Stimulated activated CD4-positive, alpha-beta T cell treated with anti-CD3 and anti-CD28 coated beads, TNF-alpha, amount 100 ng/mL, for 24 hours (primary cell): ENCODE data around the gene DNAH6.
"Not testable (repeated sequence)": the region's sequence is repeated elsewhere in the genome, so short reads cannot be mapped to it uniquely, and the experiment has no call there.

Source experiments
- DNase-seq, 3 experiments: peaks; one replicate each; pipeline ENCODE4 v3.0.0-alpha.2; 2020; ENCODE audit warnings: low read depth in 3 of 3

The DNAH6 gene, protein sequence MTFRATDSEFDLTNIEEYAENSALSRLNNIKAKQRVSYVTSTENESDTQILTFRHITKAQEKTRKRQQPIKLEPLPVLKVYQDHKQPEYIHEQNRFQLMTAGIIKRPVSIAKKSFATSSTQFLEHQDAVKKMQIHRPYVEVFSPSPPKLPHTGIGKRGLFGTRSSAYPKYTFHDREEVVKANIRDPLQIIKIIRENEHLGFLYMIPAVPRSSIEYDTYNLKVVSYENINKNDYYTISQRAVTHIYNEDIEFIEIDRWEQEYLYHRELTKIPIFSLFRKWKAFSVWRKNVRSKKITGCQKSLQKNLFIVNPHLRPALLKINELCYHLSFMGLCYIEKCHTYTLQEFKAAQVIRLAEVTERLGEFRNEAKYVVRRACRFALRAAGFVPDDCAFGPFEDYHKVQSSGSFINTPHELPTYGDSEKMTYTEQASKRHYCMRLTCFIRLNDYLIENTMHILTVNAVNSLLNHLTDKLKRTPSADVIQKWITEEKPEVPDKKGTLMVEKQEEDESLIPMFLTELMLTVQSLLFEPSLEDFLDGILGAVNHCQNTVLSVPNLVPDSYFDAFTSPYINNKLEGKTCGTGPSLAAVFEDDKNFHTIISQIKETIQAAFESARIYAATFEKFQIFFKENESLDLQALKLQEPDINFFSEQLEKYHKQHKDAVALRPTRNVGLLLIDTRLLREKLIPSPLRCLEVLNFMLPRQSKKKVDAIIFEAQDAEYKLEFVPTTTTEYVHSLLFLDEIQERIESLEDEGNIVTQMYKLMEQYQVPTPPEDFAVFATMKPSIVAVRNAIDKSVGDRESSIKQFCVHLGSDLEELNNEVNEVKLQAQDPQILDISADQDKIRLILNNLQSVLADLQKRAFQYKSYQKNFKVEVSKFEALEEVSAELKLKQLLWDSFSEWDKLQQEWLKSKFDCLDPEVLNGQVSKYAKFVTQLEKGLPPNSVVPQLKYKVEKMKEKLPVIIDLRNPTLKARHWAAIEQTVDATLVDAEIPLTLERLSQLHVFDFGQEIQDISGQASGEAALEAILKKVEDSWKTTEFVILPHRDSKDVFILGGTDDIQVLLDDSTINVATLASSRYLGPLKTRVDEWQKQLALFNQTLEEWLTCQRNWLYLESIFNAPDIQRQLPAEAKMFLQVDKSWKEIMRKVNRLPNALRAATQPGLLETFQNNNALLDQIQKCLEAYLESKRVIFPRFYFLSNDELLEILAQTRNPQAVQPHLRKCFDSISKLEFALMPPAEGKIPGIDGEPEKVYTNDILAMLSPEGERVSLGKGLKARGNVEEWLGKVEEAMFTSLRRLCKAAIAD (N-terminal part only)

DNA sequence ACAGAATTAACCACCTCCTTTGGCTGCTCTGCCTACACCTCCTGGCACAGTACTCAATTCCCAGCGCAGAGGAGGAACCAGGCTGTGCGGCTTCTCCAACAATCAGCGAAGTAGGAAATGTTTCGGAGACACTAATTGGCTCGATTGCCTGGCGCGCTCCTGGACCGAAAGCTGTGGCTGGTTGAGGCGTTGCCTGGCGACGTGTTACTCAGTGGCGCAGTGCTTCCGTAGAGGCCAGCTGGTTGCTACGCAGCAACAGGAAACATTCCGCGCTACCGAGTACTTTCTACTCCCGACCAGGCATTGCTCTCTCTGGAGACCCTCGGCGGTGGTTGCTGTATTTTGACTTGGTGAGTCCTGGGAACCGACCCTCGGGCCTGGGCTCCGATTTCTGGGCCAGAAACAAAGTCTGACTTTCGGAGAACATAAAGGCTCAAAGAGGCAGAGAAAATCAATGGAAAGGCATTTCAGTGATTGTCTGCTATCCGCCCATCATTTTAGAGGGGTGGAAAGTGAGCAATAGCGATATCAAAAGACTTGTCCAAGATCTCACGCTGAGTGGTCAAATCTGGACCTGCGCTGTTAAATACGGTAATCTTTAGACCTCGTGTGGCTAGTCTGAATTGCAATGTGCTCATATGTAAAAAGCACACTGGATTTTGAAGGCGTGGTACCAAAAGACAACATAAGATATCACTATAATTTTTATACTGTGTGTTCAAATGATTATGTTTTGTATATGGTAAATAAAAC is at the start of gene DNAH6:
Gene DNAH6, plus strand, starts transcription at position 265 of the 753 bp plus-strand sequence. CDS start 1,329 bp downstream, outside the sequence.
- peak; percentile 68 to 82 (median 77) for DNase-seq

DNA sequence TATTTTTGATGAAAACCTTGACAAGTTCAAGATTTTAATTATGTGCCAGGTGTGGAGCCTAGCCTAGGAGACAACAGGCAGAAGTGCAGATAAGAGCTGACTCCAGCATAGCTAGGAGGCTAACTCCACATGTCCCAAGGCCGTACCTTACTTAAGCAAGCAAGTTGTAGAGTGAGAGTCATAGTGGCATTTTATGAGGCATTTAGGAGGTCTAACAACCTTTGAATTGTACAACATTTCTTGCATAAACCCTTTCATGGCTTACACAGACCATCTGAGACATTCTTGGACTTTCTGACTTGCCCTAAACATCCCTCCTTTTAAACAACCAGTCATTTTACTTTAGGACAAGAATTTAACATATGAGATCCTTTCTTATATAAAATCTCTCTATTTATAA is 48.9 kb upstream of the DNAH6 start:
- no peak for DNase-seq

DNA sequence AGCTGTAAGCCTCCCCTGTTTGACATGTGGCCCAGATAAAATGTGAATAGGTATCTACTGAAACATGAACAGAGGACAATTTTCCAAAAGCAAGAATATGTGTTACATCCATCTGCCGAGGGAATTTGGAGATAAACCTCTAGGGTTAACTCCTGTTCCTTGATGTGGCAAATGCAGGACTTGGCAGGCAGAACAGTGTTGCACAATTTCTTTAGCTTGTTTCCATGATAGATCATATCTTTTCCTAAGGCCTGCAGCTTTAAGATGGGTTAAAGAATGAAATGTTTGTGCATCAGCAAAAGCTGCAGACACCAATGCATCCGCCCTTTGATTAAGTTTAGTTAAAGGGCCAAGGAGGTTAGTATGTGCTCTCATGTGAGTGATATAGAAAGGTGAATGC is 43.9 kb upstream of the DNAH6 start:
- not testable (repeated sequence) for DNase-seq

DNA sequence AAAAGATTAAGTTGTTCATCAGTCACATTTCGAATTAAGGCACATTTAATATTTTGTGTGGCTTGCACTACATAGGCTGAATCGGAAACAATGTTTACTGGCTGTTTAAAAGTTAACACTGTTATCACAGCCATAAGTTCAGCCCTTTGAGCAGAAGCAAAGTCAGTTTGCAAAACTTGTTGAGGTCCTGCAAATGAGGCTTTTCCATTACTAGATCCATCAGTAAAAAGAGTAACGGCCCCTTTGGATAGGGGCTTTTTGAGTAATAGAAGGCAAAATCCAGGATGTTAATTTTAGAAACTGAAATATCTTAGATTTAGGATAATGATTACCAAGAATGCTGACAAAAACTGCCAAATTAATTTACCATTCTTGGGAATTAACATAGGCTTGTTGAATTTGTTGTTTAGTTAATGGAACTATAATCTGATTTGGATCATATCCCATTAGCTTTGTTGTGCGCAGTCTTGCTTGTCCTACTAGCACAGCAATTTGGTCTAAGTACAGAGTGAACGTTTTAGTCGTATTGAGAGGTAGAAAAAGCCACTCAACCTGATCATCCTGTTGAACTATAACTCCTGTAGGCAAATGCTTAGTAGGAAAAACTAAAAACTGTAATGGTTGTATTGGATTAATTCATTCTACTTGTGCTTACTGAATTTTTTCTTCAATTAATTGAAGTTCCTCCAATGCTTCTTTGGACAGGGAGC is 43.3 kb upstream of the DNAH6 start:
- no peak for DNase-seq

DNA sequence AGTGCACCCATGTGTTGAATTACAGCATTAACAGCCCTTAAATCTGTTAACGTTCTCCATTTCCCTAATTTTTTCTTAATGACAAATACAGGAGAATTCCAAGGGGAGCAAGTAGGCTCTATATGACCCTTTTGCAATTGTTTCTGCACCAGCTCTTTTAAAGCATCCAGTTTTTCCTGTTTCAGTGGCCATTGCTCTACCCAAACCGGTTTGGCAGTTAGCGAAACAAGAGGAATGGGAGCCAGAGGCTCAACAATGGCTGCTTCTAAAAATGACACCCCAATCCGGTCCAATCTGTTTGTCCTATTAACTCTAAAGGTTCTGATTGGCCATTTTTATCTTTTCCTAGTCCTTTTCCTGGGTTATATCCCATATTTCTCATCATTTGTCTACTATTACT is 42.1 kb upstream of the DNAH6 start:
- DNase-seq: no peak

DNA sequence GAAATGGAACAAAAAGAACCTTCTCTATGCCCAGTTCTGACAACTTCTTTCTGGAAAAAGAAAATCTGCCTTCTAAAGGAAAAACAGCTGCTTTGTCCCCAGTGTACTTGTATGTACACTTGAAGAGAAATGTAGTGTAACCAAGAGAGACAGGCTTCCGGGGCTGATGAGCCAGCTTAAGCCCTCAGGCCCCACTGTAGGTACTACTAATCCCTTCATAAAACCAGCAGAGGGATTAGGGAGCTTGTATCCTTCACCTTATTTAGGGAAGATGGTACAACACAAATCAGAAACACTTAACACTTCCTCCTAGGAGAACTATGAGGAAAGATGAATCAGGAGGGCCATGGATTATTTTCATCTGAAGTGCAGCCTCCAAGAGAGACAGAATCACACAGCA is 38.4 kb upstream of the DNAH6 start:
- no peak for DNase-seq

DNA sequence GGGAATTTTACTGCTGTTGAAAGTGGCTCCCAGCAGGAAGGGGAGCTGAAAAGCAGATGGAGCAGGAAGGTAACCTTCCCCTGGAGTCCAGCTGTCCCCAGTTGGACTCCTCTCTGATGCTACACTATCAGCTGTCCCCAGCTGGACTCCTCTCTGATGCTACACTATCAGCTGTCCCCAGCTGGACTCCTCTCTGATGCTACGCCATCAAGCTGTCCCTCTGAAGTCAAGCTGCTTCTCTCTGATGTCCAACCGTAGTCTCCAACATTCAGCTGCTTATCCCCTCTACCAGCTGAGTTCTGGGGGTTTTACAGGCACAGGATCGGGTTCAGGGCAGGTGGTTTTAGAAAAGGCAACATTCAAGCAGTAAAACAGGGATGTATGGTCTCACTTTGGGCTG is 37.4 kb upstream of the DNAH6 start:
- DNase-seq: no peak

DNA sequence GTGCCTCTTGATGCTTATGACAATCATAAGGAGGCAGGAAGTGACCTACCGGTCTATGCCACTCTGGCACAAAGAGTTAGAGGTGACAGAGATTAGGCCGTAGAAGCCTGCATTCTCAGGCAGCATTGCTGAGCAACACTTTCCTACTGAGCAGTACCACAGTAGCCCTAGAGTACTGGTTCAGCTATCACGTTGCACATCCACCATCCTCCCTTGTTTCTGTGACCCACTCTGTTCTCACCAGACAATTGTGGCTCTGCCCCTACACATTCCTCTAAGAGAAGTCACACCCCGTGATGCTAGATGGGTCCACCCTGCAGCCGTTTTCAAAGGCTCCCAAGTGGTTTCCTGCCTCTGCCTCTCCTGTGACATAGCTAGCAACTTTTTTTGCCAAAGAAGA is 34.6 kb upstream of the DNAH6 start:
- DNase-seq: no peak

DNA sequence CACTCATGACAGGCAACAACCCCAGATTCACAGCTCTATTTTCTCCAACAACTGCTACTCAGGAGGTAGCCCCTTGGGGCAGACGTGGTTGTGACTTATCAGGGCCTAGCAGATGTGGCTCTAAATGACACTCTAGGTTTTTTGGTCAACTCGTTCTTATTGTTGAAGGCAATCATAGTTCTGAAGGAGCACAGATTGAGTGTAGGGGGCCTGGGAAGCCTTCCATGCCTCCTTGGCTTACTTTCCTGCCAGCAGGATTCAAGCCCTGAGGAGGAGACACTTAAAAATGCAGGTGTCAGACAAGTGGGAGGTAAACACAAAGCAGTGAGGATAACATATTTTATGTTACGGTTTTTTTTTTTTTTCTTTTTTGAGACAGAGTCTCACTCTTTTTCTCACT is 33.7 kb upstream of the DNAH6 start:
- DNase-seq: no peak

DNA sequence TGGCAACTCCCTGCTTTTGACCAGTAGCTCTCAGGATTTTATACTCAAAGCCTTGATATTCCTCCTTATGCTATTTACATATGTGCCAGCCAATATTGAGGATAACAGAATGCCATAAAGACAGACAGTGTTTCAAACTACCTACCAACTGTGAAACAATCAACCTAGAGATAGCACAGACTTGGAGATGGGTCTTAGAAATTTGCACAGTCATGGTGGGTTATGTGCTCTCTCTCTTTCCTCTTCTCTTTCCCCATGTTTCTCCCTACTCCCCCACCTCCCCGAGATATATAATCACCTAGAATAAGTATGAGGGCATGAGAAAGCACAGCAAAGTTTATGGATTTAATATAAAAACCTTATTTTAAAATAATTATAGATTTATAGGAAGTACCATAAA is 33.0 kb upstream of the DNAH6 start:
- no peak for DNase-seq

DNA sequence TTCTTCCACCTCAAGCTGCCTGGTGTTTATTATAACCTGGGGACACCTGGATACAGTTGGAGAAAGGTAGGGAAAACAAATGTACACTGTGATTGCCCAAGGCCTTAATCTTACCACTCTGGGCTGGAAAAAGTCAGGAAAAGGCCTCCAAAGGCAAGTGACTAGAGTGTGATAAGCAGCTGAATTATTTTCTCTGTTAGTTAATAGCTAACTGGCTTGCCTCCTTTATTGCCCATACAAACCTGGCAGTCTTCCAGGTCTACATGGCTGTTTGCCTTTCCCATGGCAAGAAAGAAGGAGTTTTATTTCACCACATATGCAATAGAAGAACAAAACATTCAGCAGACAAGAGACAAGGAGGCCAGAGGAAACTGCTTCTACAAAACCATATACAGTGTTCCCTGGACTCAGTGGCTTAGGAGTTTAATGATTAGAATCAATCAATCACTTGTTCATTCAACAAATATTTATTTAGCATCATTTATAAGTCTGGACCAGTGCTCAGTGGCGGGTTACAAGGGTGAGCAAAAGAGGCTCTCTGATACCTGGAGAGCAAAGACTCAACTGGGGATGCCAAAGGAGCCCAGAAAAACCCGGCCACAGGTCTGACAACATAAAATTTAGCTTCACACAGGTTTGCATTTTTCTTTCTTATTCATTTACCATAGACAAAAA is 29.7 kb upstream of the DNAH6 start:
- DNase-seq: no peak

DNA sequence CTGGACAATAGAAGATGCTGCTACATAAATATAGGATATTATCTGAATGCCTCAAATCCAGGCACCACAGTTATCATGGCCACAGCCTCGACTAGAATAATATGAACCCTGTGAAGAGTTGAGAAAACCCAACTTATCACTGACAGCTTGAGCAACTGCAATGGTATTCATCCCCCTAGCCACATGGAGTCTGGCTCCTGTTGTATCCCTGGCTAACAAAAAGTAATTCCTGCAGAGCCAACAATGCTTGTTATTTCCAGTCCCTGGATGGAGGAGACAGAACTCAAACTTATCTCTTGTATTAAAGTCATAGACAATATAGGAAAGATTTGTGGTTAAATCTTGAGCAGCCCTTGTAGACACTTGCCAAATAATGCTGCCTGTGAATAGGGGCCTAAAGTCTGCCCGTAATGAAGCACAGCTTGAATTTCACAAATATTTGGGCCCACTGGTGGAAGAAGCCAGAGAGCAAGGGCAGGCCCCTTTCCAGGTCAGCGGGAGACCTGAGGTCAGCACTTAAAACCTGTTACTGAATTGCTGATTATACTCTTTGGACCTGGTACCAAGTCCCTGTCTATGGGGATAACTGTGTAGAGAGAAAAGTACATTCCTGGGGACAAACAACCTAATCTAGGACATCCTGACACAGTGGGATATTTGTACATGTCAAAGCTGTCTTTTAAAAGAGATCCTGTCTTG is 28.9 kb upstream of the DNAH6 start:
- DNase-seq: no peak

DNA sequence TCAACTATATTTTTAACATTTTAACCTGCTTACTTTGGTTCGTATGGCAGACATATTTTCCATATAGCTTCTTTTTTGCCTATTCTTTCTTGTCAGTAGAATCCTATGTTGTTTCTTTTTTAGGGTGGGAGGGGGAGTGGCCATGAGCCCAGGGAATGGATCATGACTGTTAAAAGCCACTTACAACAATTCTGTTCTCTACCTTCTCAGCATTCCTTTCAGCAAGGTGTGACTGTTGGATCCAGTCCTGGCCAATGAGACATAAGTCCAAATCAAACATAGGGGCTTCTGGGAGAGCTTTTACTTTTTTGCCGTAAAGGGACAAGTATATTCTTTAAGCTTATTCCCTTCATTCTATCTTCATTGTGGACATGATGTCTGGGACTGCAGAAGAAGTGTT is 25.0 kb upstream of the DNAH6 start:
- no peak for DNase-seq

DNA sequence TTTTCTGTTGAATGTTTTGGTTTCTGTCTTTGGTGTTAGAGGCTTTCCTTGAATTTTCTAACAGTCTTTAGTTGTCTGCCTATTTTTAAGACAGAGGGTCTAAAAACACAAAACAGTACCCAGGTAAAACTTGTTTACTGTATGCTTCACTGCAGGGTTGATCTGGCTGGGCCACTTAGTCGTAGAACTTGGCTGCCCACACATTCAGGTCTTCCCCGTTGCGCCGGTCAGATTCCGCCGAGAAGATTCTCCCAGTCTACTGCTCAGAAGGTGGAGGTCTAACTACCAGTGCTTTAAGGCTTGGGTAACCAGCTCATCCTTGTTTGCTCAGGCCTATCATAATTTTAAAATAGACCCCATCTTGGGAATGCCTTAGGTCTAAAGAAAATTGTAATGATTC is 24.6 kb upstream of the DNAH6 start:
- DNase-seq: no peak

DNA sequence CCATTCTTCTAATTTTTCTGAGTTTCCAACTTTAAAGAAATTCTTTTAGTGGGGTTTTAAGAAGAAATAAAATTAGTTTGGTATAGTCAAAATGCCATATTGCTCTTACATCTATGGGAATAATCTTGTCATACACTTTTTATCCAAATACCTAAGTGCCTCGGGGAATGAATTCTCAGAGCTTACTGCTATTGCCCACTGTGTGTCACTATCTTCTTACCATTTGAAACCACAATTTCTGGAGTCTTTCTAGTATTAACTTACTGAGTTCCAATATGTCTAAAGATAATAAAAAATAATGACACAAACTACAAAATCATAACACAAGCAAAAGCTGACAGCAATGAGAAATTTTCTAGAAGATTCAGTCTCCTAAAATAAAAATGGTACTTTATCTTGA is 23.7 kb upstream of the DNAH6 start:
- no peak for DNase-seq

DNA sequence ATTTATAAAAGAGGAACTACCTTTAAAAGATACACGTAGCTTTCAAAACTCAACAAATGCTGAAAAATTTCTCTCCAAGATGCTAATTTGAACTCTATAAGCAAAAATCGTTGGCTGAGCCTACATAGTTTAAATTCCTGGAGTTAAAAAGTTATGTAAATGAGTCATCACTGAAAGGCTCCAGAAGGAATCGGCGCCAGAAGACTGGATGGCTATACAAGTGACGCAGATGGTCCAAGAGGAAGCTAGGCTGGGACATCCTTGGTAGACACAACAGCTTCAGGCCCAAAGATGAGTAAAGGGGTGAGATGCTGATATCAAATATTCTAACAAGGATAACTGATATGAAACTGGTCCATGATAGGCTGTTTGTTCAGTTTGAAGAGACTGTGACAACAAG is 22.8 kb upstream of the DNAH6 start:
- no peak for DNase-seq

DNA sequence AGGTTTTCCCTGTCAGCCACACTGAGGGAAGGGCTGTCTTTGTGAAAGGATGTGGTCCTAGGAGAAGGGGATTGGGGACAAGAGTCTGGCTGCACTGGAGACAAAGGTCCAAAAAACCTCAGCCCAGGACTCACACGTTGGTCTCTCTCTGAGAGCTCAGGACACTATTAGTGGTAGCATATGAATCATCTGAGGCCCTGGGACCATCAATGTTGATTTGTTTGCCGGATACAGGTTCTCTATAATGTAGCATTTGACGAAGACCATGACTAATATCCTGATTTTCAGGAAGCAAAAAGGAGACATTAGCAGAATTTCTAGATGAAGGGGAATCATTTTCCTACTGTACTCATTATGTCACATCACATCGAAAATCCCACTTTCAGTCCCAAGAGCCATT is 22.2 kb upstream of the DNAH6 start:
- no peak for DNase-seq

DNA sequence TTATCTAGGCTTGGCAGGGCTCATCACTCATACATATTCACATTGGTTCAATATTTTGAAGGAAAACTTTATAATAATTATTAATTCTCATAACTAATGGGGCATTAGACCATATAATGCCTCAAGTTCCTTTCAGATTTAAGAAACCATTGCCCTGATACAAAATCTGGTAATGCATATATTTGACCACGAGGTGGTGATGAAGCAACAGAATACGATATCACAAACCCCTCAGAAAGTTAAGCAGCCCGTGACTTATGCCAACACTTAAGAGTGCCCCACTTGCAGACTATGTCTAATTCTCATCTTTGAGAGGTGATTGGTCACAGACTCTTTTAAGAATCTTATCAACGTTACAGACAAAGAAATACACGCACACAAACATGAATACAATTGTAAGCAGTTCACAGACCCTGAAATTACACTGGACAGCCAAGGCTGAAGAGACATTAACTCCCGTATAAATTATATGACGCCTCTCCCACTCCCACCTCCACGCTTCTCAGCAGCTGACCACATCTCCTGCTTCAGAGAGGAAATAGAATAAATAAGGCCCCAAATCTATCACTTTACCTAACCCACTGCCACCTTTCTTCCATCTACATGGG is 20.7 kb upstream of the DNAH6 start:
- peak in 1 of 3 experiments; percentile 16 for DNase-seq

DNA sequence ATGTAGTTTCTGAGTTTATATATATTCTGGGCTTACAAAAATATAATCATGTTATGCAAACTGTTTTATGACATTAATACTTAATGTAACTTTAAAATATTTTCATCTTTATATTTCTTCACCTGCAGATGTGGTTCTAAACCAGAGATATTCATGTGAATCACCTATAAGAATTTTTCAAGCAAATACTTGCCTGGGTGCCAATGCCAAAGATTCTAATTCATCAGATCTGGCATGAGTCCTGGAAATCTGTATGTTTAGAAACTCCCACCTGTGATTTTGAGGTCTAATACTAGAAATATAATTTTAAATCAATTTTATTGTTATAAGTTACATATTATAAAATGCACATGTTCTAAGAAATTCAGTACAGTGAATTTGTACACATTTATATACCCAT is 19.9 kb upstream of the DNAH6 start:
- DNase-seq: no peak
